ENCODE data around the gene NUCB2. TPM values are rescaled to one million over a fixed set of nuclear protein-coding genes. Genes with fewer than 3 reads are reported as not detected.

Gene NUCB2
- total RNA-seq, 1 donor from 2014 or later = 58.0 TPM

GRCh38 chr11:17343907-17344306 lies 67.4 kb downstream of the NUCB2 start:
- DNase-seq (ENCODE audit: extremely low spot score, unreplicated experiment) = no peak
- Mint-ChIP-seq H3K27ac (peak overlapping the region; percentile 77), H3K9me3 (no peaks in the 10 kb centered on the region), H3K4me1 (ENCODE audit: unreplicated experiment) (no peaks in the 10 kb centered on the region), H3K36me3 (no peaks in the 10 kb centered on the region), H3K27me3 (no peaks in the 10 kb centered on the region), H3K4me3 (no peak overlapping the region)
- no peak for TF ChIP-seq CTCF (conservative IDR thresholded peaks at IDR 0.05)

- H3K27me3 Mint-ChIP-seq = peaks cover 28% of the 10 kb centered on the region
- DNase-seq (ENCODE audit: extremely low spot score, unreplicated experiment) = no peak
- no peak overlapping the region for H3K4me3 Mint-ChIP-seq
- H3K9me3 Mint-ChIP-seq = no peaks in the 10 kb centered on the region
- TF ChIP-seq CTCF (conservative IDR thresholded peaks at IDR 0.05) = no peak
- H3K36me3 Mint-ChIP-seq = no peaks in the 10 kb centered on the region
- H3K4me1 Mint-ChIP-seq (ENCODE audit: unreplicated experiment) = peaks cover 5% of the 10 kb centered on the region
- no peak overlapping the region for H3K27ac Mint-ChIP-seq
Measured at GRCh38 chr11:17347676-17348075, 71.1 kb downstream of the NUCB2 start.

- no peak for DNase-seq (ENCODE audit: extremely low spot score, unreplicated experiment)
- H3K4me3 Mint-ChIP-seq = peak overlapping the region; percentile 92
- peaks cover 3% of the 10 kb centered on the region for H3K36me3 Mint-ChIP-seq
- H3K9me3 Mint-ChIP-seq = peaks cover 5% of the 10 kb centered on the region
- H3K27me3 Mint-ChIP-seq = peaks cover 37% of the 10 kb centered on the region
- H3K27ac Mint-ChIP-seq = peak overlapping the region; percentile 93
- no peak for TF ChIP-seq CTCF (conservative IDR thresholded peaks at IDR 0.05)
- peaks cover 14% of the 10 kb centered on the region for H3K4me1 Mint-ChIP-seq (ENCODE audit: unreplicated experiment)
Measured at GRCh38 chr11:17350455-17351171, 74.1 kb downstream of the NUCB2 start.

- Mint-ChIP-seq H3K9me3 (peaks cover 5% of the 10 kb centered on the region), H3K4me3 (peak overlapping the region; percentile 92), H3K36me3 (peaks cover 3% of the 10 kb centered on the region), H3K4me1 (ENCODE audit: unreplicated experiment) (peaks cover 14% of the 10 kb centered on the region), H3K27ac (peak overlapping the region; percentile 93), H3K27me3 (peaks cover 37% of the 10 kb centered on the region)
- no peak for DNase-seq (ENCODE audit: extremely low spot score, unreplicated experiment)
- peak; percentile 63 for TF ChIP-seq CTCF (conservative IDR thresholded peaks at IDR 0.05)
Measured at GRCh38 chr11:17351172-17351509, 74.6 kb downstream of the NUCB2 start.

GRCh38 chr11:17351510-17352176 lies 75.1 kb downstream of the NUCB2 start, which contains the start of gene NCR3LG1:
Gene NCR3LG1 (plus strand): TSS chr11:17351800. CDS start chr11:17351970, 170 bp downstream.
- H3K27me3 Mint-ChIP-seq = peaks cover 37% of the 10 kb centered on the region
- peak; percentile 10 for TF ChIP-seq CTCF (conservative IDR thresholded peaks at IDR 0.05)

More at GRCh38 chr11:17351510-17352176, 75.1 kb downstream of the NUCB2 start, which contains the start of gene NCR3LG1:
- H3K4me1 Mint-ChIP-seq (ENCODE audit: unreplicated experiment) = peaks cover 14% of the 10 kb centered on the region
- peak within 1 kb of the TSS; percentile 92 for H3K4me3 Mint-ChIP-seq
- H3K27ac Mint-ChIP-seq = peak within 1 kb of the TSS; percentile 93
- DNase-seq (ENCODE audit: extremely low spot score, unreplicated experiment) = peak; percentile 73
- H3K36me3 Mint-ChIP-seq = peaks cover 3% of the 10 kb centered on the region
- H3K9me3 Mint-ChIP-seq = peaks cover 5% of the 10 kb centered on the region

All from type B pancreatic cell (in vitro differentiated cells).